Stimulated activated CD4-positive, alpha-beta T cell treated with anti-CD3 and anti-CD28 coated beads, Interleukin-2, amount 100 ng/mL, for 48 hours (primary cell): ENCODE results near the gene TMEM240.
"Not testable (repeated sequence)": the region's sequence is repeated elsewhere in the genome, so short reads cannot be mapped to it uniquely, and the experiment has no call there.

Experiments
- DNase-seq, 2 donors: peaks; one replicate each; pipeline ENCODE4 v3.0.0-alpha.2; 2020

The TMEM240 gene

DNA sequence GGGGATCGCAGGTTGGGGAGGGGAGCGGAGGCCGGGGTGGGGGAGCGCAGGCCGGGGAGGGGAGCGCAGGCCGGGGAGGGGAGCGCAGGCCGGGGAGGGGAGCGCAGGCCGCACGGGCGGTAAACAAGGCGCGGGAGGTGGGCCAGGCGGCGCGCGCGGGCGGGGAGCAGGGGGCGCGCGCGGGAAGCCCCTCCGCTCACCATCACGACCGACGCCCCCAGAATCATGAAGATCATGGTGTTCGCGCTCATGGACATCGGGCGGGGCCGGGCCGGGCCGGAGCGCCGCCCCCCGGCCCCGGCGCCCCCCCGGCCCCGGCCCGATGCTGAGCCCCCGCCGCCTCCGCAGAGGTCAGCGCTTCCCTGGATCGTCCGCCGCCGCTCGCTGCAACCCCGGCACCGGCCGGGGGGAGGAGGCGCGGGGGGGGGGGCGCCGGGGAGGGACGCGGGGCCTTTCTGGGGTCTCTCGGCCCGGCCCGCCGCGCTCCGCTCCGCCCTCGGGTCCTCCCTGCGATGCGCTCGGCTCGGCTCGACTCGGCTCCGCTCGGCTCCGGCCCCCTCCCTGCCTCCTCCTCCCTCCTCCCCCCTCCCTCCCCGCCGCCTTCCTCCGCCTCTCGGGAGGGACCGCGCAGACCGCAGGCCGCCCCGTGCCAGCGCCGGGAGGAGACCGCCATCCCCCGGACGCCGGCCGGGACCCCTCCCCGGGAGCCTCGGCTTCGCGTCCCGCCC lies at the start of gene TMEM240:
TMEM240 (minus strand) TSS at position 535 of the 728 bp plus-strand sequence; CDS start at position 257, 278 bp downstream.
- DNase-seq, result peak; percentile 34 to 55

DNA sequence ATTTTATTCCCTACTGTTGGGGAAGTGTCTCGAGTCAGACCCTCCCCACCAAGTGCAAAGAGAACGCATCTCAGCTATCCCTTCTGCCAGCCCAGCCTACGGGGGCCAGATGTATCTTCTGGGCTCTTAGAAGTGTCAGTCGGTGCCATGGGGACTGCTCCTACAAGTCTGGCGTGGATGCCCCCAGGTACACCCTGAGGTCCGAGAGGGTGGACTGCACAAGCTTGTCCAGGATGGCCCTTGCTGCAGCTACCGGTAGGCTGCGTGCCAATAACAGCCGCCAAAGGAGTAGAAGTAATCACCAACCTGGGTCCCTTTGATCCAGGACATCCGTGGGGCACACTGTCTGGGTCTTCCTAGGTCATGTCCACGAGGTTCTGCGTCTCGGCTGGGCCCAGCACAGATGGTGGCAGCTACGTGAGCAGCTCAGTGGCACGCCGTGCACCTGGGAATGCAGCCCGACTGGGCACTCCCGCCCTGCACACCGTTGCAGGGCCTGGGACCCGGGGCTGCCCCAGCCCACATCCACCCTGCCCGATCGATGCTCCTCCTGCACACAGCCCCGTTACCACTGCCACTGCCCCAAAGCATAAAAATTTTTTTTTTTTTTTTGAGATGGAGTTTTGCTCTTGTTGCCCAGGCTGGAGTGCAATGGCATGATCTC lies 43.1 kb upstream of the TMEM240 start:
- no peak for DNase-seq

DNA sequence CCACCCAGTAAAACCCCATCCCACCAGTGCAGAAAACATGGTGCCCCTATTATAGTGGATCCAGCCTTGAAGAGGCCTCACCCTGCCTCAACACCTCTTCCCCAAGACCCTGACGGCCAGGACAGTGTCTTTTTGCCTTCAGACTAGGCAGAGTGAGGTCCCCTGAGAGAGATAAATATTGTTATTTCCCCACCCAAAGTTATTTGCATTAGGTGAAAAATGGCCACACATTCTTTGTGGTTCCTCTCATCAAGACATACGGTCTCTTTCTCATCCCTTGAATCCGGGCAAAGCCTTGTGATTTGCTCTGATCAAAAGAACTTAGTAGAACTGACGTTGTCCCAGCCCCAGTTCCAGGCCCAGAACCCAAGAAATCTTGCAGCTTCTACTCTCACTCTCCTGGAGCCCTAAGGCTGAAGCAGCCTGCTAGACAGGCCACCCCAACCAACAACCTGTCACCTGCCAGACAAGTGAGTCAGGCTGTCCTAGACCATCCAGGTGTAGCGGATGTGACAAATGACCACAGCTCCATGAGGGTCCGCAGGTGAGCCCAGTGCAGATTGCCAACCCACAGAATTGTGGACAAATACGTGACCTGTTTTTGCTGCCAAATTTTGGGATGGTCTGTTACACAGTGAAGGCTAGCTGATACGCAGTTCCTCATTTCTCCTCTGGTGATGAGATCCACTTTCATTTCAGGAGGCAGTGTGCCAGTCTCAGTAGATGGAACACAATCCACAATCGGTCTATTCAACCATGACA lies 42.3 kb upstream of the TMEM240 start:
- no peak for DNase-seq

DNA sequence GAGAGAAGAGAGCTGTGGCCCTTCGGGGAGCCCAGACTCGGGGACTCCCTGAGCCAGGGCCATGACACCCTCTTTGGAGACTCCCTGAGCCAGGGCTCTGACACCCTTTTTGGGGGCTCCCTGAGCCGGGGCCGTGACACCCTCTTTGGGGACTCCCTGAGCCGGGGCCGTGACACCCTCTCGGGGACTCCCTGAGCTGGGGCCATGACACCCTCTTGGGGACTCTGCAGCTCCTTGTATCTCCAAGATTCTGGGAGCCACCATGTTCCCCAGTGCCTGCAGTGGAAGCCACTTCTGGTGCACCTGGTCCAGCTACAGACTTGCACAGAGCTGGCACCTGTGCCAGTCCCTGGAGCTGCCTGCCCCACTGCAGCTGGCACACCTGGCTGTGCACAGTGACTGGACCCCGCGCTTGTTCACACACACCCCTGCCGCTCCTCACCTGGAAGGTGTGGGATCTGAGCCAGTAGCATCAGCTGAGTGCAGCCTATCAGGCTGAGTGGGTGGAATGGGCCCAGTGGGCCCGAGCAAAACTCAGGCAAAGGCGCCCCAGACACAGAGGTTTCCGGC lies 38.0 kb upstream of the TMEM240 start:
- DNase-seq, result no peak

DNA sequence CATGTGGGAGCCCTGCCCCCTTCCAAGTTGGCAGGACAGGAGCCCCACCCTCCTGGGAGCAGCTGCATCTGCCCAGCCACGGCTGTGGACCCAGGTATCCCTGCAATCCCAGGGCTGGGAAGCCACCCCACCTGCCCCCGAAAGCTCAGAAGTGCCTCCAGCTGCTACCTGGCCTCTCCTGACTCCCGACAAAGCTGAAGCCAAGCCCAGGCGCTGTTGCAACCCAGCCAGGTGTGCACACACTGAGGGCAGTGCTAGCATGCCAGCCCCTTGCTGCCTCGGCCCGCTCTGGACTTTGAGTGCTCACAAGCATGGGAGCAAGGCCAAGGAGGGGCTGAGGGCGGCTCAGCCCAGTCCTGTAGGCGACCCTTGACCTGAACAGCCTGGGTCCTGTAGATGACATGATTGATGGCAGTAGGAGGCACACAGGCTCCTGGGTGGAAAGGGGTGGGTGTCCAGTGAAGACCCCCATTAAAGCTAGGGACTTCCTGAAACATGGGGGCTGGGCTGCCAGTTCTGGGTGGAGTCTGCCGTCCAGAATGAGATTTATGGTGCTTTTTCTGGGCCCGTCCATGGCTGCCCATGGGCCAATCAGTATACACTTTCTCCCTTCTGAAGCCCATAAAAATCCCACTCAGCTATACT lies 37.1 kb upstream of the TMEM240 start:
- DNase-seq, result no peak

DNA sequence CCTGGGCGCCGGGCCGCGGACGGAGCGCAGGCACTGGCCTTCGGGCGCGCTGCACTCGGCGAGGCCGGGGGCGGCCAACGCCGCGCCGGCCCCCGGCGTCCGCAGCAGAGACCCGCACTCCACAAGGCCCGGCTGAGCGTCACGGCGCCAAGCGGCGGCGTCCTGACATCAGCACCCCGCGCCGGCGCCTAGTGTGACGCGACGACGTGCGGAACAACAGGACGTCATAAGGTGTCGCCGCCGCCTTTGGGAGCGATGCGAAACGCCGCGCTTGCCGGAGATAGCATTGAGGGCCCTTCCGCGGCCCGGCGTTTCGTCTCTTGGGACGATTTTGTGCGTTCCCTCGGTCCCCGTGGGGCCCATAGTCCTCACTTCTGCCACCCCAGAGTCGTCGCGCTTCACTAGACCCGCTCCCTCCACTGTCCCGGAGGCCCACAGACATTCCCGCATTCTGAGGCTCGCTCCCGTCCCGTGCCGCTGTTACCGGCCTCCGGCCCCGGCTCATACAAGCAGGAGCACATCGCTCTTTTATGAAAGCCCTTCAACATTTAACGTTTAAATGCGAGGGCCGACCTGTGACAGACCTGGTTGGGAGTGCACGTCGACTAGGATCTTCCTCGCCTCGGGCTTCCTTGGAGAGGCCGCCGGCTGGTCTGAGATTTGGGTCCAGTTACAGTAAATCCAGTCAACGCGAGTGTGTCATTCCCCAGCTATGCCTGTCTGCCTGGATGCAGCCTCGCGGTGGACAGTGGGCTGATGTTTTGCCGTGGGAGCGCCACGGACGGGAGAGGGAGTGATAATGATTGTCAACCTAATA lies 34.5 kb upstream of the TMEM240 start, which contains the start of gene SSU72:
SSU72 (minus strand) TSS at position 143 of the 817 bp plus-strand sequence. CDS start 306 bp downstream, outside the sequence.
- peak; percentile 90 to 93 for DNase-seq

DNA sequence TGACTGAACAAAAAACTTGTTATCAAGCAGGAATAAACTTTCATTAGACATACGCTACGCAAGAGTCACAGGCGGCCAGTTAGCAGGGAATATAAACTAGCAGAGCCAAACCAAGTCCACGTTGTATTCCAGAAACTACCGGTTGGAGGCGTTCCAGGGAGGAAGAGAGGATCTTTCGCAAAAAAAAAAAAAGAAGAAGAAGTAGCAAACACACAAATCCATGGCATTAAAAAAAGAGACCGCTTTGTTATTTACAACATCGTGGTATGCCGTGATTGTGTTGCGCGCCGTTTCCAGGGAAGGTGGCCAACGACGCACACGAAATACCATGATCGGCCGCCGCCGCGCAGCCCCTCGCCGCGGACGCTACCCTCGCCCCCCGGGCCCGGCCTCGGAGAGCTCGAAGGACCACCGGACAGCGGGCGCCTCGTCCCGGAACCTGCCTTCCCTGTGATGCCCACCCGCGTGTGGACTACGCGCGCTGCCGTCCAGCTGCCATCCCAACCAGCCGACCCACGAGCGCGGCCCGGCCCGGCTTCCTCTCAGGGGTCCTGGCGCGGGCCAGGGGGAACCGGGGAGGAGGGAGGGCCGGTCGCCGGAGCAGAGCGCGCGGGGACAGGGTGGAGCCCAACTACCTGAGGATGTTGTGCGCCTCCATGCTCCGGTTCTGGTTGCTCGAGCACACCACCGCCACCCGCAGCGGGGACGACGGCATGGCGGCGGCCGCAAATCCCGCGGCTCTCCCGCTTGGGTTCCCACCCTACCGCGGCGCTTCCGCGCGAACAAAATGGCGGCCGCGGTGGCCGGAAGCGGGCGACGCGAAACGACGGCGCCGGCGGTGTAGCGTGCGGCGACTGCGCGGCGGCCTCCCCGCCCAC lies 33.7 kb upstream of the TMEM240 start:
- peak; percentile 59 to 61 for DNase-seq

DNA sequence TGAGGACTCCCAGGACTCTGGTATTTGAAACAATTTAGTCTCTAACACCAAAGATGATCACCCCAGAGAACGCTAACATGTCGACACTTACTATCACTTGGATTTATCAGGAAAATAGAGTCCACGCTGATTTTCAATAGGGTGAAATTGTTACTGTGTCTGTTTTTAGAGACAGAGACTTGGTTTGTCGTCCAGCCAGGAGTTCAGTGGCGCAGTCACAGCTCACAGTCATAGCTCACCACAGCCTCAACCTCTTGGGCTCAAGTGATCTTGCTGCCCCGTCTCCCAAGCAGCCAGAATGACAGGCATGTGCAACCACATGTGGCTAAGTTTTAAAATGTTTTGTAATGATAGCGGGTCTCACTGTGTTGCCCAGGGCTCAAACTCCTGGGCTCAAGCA lies 28.9 kb upstream of the TMEM240 start:
- DNase-seq, result no peak

DNA sequence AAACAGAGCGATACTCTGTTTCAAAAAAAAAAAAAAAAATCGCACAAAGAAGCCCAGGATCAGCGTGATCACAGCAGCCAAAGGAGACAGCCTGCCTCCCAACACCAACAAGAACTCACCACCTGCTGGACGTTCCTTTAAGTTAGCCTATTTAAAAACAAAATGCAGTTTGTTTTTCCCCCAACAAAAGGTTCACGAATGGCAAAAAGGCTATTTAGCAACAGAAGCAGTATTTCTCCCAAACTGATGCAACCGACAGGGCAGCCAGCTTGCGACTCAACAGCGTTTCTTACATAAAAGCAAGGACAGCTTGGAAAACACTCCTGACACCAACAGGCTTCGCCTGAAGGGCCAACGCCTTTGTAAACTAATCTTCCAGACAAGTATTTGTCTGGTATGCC lies 27.5 kb upstream of the TMEM240 start:
- DNase-seq, result no peak

DNA sequence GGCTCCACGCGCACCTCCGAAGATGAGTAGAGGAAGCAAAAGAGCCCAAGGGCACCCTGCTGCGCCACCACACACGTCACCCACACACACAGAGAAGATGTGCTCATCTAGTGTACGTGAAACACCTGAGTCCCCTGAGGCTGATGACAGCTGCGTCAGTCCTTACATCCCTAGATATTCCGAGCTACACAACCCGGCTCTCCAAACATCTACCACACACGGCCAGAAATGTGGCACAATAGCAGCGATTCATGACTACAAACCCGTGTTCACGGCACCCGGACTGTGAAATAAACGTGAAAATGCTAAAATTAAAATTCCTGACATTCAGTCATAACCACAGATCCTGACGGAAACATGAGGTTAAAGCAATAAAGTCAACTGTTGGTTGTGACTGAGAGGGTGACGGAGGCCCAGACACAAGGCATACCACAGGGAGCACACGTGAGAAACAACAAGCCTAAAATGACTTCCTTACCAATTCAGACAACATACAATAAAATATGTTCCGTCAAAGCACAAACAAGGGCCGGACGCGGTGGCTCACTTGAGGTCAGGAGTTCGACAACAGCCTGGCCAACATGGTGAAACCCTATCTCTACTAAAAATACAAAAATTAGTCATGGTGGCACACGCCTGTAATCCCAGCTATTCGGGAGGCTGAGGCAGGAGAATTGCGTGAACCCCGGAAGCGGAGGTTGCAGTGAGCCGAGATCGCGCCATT lies 26.9 kb upstream of the TMEM240 start:
- DNase-seq, result no peak

DNA sequence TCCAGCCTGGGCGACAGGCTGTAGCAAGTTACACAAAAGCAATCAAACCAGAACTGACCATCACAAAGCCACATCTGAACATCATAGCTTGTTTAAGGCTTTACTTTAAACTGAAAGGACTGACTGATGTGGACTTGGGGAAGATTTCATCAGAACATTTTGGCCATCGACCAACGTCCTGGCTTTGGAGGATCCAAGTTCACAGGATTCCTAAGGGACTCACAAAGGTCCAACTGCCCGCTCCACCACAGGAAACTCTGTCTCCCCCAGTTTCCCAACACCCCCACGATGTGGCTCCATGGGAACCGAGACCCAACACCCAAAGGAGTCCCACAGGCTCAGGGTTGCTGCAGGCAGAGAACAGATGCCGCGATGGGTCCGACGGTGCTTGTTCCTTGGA lies 24.9 kb upstream of the TMEM240 start:
- no peak for DNase-seq

DNA sequence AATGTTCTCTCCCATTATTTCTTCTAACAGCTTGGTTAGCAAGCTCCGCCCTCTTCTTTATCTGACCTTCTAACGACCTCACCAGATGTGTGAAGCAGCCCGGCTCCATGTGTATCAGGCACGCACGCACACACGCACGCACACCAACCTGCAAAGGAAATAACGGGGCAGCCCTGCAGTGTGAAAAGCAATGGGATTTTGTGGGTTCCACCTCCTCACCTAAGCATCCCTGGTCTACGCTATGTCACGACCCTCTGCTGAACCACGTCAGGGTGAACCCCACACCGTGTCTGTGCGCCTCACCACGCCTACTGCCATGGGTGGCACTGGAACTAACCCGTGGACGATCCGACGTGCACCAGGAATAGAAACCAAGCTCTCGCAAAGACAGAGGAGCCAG lies 23.8 kb upstream of the TMEM240 start:
- no peak for DNase-seq

DNA sequence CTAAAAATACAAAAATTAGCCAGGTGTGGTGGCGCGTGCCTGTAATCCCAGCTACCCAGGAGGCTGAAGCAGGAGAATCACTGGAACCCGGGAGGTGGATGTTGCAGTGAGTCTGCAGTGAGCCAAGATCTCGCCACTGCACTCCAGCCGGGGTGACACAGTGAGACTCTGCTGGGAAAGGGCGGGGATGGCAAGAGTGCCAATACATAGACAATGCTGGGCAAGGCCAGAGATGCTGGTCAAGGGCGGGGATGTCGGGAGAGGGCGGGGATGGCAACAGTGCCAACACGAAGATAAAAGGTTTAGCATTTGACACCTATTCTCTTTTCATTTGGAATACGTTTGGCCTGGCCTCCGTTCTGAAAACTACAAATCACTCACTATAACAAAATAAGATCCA lies 23.3 kb upstream of the TMEM240 start:
- DNase-seq, result no peak

DNA sequence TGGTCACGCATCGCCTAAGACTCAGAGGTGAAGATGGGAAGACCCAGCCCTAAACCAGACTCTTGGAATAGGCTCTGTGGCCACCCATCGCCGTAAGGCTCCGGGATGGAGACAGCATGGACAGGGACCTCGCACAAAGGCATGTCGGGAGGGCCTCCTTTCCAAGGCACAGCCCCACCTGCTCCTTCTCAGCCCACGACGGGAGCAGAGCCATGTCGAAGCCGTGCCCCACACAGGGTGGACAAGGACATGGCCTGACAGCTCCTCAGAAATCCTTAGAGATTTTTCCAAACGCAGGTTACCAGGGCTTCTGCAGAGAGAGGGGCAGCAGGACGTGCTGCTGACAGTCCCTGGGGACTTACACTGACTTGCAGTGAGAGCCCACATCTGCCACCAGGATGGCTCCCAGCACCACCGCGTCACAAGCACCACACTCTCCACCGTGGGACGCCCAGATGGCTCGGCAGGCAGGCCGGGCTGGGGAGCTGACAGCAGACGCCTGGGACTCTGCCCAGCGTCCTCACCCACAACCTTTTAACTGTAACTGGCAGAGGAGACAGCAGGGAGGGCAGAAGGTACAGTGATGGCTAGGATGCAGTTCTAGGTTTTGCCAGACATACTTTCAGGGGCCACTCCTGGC lies 22.3 kb upstream of the TMEM240 start:
- DNase-seq, result no peak

DNA sequence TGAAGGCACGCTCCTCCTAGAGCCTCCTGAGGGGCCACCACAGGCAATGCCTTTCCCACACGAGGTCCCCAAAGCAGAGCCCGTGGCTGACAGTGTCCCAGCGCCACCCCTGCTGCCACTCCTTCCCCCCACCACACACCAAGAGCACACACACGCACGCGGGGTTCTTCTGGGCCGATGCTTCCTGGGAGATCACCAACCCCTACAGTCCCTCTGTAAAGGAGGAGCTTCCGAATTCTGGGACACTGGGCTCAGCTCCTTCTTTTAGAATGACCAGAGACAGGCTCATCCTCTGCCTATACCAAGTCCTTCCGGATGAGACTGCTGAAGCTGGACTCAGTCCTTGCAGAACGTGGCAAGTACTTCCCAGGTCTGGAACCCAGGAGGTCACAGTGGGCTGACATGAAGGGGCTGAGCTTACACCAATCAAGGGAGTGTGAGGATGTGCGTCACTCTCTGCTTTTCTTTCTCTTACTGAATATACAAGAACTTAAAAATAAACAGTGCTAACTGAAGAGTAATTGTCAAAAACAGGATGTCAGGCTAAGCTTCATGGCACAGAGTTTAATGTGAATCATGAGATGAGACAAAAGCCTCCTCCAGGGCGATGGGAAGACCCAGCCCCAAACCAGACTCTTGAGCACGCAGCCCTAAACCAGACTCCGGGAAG lies 21.5 kb upstream of the TMEM240 start:
- DNase-seq, result no peak

DNA sequence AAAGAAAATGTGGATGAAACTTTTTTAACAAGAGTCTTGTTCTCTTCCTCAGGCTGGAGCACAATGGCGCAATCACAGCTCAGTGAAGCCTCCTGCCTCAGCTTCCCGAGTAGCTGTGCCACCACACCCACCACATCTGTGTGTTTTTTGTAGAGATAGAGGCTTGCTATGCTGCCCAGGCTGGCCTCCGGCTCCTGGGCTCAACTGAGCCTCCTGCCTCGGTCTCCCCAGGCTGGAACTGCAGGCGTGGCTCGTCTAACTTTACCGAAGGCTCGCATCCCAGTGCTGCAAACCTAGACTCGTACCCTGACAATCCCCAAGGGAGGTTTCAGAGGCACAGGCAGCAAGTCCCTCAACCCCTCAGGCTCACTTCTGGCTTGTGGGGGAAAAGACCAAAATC lies 19.8 kb upstream of the TMEM240 start:
- no peak for DNase-seq

DNA sequence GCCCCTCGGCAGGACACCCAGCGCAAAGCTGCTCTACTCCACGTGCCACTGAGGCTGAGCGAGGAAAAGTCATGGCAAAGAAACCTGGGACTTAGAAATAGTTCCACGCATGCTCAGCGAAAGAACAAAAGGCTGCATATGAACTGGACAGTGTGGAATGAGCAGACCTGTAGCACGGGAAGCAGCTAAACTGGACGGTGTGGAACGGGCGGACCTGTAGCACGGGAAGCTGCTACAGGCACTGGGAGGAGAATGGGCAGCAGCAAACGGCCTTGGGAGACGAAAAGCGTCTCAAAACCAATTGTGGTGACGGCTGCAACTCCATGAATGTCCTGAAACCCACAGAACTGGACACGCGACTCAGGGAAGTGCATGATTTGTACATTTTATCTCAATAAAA lies 18.6 kb upstream of the TMEM240 start:
- no peak for DNase-seq

DNA sequence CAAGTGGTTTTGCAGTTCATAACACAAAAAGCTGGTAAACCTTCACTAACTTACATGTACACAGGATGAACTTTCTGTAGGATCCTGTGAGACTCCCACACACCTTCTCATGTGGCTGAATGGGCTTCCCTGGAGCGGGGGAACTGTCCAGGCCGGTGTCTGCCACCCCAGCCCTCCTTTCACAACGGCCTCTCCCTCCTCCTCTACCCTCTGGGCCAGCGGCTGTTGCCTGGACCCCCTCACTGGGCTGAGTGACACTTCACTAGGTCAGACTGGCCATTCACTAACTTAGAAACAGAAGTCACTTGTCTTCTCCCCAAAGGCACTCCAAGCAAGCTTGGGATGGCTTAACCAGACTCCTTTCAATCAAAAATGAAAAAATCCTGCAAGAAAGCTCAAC lies 18.2 kb upstream of the TMEM240 start:
- DNase-seq, result no peak

DNA sequence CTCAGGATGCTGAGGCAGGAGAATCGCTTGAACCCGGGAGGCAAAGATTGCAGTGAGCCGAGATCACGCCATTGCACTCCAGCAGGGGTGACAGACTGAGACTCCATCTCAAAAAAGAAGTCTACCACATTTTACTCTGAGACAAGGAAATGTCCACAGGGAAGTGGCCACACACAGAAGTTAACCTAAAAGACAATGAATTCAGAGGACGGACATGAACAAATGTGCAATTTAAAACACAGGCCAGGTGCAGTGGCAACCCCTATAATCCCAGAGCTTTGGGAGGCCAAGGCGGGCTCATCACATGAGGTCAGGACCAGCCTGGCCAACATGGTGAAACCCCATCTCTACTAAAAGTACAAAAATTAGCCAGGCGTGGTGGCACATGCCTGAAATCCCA lies 17.3 kb upstream of the TMEM240 start:
- not testable (repeated sequence) for DNase-seq
